ENCODE measurements around the gene TTC9. TPM values are rescaled to one million over a fixed set of nuclear protein-coding genes. Genes with fewer than 3 reads are reported as not detected.

Gene TTC9
- total RNA-seq, 5 donors from 2014 or later (not counting 1 experiment from before 2014, with no cell fraction given), result 14.4 to 23.4 (median 17.8) TPM

GRCh38 chr14:70640938-70641547 is 673 bp upstream of the TTC9 start:
- peak overlapping the region; percentile 48 to 71 for H3K4me3 ChIP-seq (ENCODE audit: control insufficient read depth in 1 of 2, extremely low read depth in 1 of 2, low read length in 1 of 2)
- Mint-ChIP-seq H3K27ac (peak overlapping the region; percentile 91 to 95), H3K36me3 (peaks cover 4% of the 10 kb centered on the region), H3K4me1 (peaks cover 48 to 62% (median 57%) of the 10 kb centered on the region in 3 donors), H3K27me3 (peaks cover 0 to 3% of the 10 kb centered on the region in 2 donors), H3K4me3 (peak overlapping the region; percentile 95 to 98 (median 95)), H3K9me3 (no peaks in the 10 kb centered on the region)
- peaks cover 28 to 36% of the 10 kb centered on the region in 2 experiments for H3K4me1 ChIP-seq (ENCODE audit: control insufficient read depth in 1 of 2, extremely low read depth in 1 of 2, insufficient read depth in 2 of 2, low read length in 2 of 2)
- POLR2A ChIA-PET, result interaction anchor here (0.6 to 0.8 kb wide), 2 partner anchors 168 to 289 kb away, joined by 3 to 7 read pairs; partner anchors contain the start of gene MAP3K9 (in 1 of the 2)
- H3K27me3 ChIP-seq (replicated peaks in 1 of 2; ENCODE audit: control insufficient read depth in 2 of 2, extremely low read depth in 1 of 2, insufficient read depth in 2 of 2, low read length in 1 of 2), result peaks cover 0 to 4% of the 10 kb centered on the region in 2 experiments
- H3K36me3 ChIP-seq (ENCODE audit: control insufficient read depth in 2 of 2, extremely low read depth in 1 of 2, insufficient read depth in 1 of 2, low read length in 1 of 2), result no peaks in the 10 kb centered on the region
- CTCF ChIA-PET, result interaction anchor here (0.8 to 1.8 kb wide), 5 partner anchors 16 to 28 kb away, joined by 3 to 7 read pairs (median 5); no protein-coding TSS in a partner anchor
- DNase-seq, result peak in 32 of 35 experiments; percentile 16 to 70 (median 48)
- H3K27ac ChIP-seq (ENCODE audit: low read length), result peak overlapping the region; percentile 35
- H3K9me3 ChIP-seq, result no peaks in the 10 kb centered on the region
- peak; percentile 67 to 74 (median 68) for ATAC-seq (replicated peaks in 1 of 4)
- WGBS (ENCODE audit: insufficient coverage), result 1% methylated on average over 24 of the region's 28 CpGs

DNA sequence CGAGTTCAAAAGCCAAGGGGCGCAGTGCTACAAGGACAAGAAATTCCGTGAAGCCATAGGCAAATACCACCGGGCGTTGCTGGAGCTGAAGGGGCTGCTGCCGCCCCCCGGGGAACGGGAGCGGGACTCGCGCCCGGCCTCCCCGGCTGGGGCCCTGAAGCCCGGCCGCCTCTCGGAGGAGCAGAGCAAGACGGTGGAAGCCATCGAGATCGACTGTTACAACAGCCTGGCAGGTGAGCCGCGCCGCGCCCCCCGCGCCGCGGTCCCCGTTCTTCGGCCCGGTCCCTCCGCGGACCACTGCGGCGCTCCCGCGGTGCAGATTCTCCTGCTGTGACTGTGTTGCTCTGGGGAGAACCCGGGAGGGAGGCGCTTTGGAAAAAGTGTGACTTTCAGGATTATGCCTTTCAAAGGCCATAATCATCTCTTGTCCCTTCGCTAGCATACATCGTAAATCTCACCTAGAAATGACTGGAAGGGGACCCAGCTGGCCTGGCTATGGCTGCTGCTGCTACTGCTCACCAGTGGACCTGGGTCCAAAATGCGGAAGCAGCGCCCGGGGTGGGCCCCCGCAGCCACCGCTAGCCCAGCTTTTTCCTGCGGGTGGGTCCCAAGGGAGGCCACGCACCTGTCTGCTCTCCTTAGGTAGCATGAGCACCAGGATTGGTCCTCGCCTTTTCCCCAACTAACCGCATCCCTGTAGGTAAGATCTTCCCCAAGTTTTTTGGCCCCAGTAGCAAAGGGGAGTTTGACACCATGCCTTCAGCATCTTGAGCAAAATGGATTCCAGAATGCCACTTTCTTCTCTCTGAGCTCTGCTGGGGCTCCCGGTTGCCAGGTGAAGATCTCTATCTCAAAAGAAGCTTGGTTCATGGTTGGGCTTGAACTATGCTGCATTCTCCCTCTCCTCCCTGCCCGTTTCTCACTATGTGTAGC is 853 bp downstream of the TTC9 start:
- DNase-seq, result peak in 16 of 35 experiments; percentile 5 to 54 (median 26)
- peak; percentile 34 to 44 (median 40) for ATAC-seq (replicated peaks in 1 of 4)
- peak overlapping the region; percentile 95 to 96 for H3K27ac Mint-ChIP-seq
- peaks cover 0 to 3% of the 10 kb centered on the region in 2 donors for H3K27me3 Mint-ChIP-seq
- peak overlapping the region; percentile 76 to 92 for H3K4me3 ChIP-seq (ENCODE audit: control insufficient read depth in 1 of 2, extremely low read depth in 1 of 2, low read length in 1 of 2)
- no peaks in the 10 kb centered on the region for H3K36me3 ChIP-seq (ENCODE audit: control insufficient read depth in 2 of 2, extremely low read depth in 1 of 2, insufficient read depth in 1 of 2, low read length in 1 of 2)
- WGBS (ENCODE audit: insufficient coverage), result 0% methylated on average over 45 of the region's 51 CpGs
- ChIA-PET POLR2A (interaction anchor here (0.5 to 0.9 kb wide), 3 partner anchors 13 to 1264 kb away, joined by 3 to 4 read pairs (median 4); no protein-coding TSS in a partner anchor), CTCF (interaction anchor here in 1 of 2 donors (0.9 to 1.2 kb wide), 3 partner anchors 12 to 73 kb away, joined by 3 read pairs; no protein-coding TSS in a partner anchor)
- H3K4me1 ChIP-seq (ENCODE audit: control insufficient read depth in 1 of 2, extremely low read depth in 1 of 2, insufficient read depth in 2 of 2, low read length in 2 of 2), result peaks cover 39 to 46% of the 10 kb centered on the region in 2 experiments
- H3K36me3 Mint-ChIP-seq, result peaks cover 3% of the 10 kb centered on the region
- peaks cover 60 to 68% (median 66%) of the 10 kb centered on the region in 3 donors for H3K4me1 Mint-ChIP-seq
- H3K27me3 ChIP-seq (replicated peaks in 1 of 2; ENCODE audit: control insufficient read depth in 2 of 2, extremely low read depth in 1 of 2, insufficient read depth in 2 of 2, low read length in 1 of 2), result peaks cover 0 to 4% of the 10 kb centered on the region in 2 experiments
- H3K27ac ChIP-seq (ENCODE audit: low read length), result peak overlapping the region; percentile 54
- H3K4me3 Mint-ChIP-seq, result peak overlapping the region; percentile 91 to 96 (median 95)
- no peaks in the 10 kb centered on the region for H3K9me3 ChIP-seq
- no peaks in the 10 kb centered on the region for H3K9me3 Mint-ChIP-seq

- no peak for ATAC-seq (replicated peaks in 1 of 4)
- peaks cover 65 to 72% (median 71%) of the 10 kb centered on the region in 3 donors for H3K4me1 Mint-ChIP-seq
- no peak for DNase-seq
- peak overlapping the region; percentile 95 to 96 for H3K27ac Mint-ChIP-seq
- ChIA-PET POLR2A (no interaction called here), CTCF (interaction anchor here in 1 of 2 donors (1.3 kb wide), 1 partner anchor 14 kb away, joined by 3 read pairs; no protein-coding TSS in a partner anchor)
- H3K27me3 ChIP-seq (replicated peaks in 1 of 2; ENCODE audit: control insufficient read depth in 2 of 2, extremely low read depth in 1 of 2, insufficient read depth in 2 of 2, low read length in 1 of 2), result peaks cover 0 to 4% of the 10 kb centered on the region in 2 experiments
- no peaks in the 10 kb centered on the region for H3K9me3 ChIP-seq
- H3K36me3 Mint-ChIP-seq, result peaks cover 11% of the 10 kb centered on the region
- peak overlapping the region; percentile 54 for H3K27ac ChIP-seq (ENCODE audit: low read length)
- peaks cover 51 to 55% of the 10 kb centered on the region in 2 experiments for H3K4me1 ChIP-seq (ENCODE audit: control insufficient read depth in 1 of 2, extremely low read depth in 1 of 2, insufficient read depth in 2 of 2, low read length in 2 of 2)
- H3K4me3 ChIP-seq (ENCODE audit: control insufficient read depth in 1 of 2, extremely low read depth in 1 of 2, low read length in 1 of 2), result peak overlapping the region; percentile 76 to 92
- H3K27me3 Mint-ChIP-seq, result peaks cover 0 to 3% of the 10 kb centered on the region in 2 donors
- H3K9me3 Mint-ChIP-seq, result no peaks in the 10 kb centered on the region
- H3K4me3 Mint-ChIP-seq, result peak overlapping the region; percentile 91 to 96 (median 95)
- 0% methylated on average over 1 of the region's 5 CpGs for WGBS (ENCODE audit: insufficient coverage)
- no peaks in the 10 kb centered on the region for H3K36me3 ChIP-seq (ENCODE audit: control insufficient read depth in 2 of 2, extremely low read depth in 1 of 2, insufficient read depth in 1 of 2, low read length in 1 of 2)
Measured at GRCh38 chr14:70643967-70644366, 2.3 kb downstream of the TTC9 start.

DNA sequence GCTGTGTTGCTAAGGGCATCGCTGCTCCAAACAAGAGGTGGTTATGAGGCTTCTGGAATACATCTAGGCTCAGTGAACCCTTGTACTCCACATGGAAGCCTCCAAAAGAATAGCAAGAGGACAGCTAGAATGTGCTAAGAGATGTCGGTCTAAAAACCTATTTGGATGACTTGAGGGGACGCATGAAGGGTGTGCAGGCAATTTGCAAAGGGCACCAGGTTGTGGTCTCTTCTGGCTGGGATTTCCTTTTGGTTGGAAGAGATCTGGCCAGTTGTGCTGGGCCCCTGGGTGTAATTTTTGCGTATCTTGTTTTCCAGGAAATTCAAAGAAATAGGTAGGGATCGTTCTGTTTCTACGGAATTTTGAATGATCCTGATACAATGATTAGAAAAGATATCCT is 4.2 kb downstream of the TTC9 start:
- H3K4me1 Mint-ChIP-seq, result peaks cover 71 to 78% (median 71%) of the 10 kb centered on the region in 3 donors
- H3K36me3 Mint-ChIP-seq, result peaks cover 21% of the 10 kb centered on the region
- 99% methylated on average over 6 of the region's 6 CpGs for WGBS (ENCODE audit: insufficient coverage)
- Histone ChIP-seq H3K9me3 (no peaks in the 10 kb centered on the region), H3K36me3 (ENCODE audit: control insufficient read depth in 2 of 2, extremely low read depth in 1 of 2, insufficient read depth in 1 of 2, low read length in 1 of 2) (no peaks in the 10 kb centered on the region), H3K27ac (ENCODE audit: low read length) (peak overlapping the region; percentile 56), H3K27me3 (replicated peaks in 1 of 2; ENCODE audit: control insufficient read depth in 2 of 2, extremely low read depth in 1 of 2, insufficient read depth in 2 of 2, low read length in 1 of 2) (peaks cover 0 to 4% of the 10 kb centered on the region in 2 experiments), H3K4me3 (ENCODE audit: control insufficient read depth in 1 of 2, extremely low read depth in 1 of 2, low read length in 1 of 2) (peak overlapping the region in 1 of 2 donors; percentile 11), H3K4me1 (ENCODE audit: control insufficient read depth in 1 of 2, extremely low read depth in 1 of 2, insufficient read depth in 2 of 2, low read length in 2 of 2) (peaks cover 47 to 49% of the 10 kb centered on the region in 2 experiments)
- ATAC-seq (replicated peaks in 1 of 4), result no peak
- no peak for DNase-seq
- peaks cover 0 to under 1% of the 10 kb centered on the region in 2 donors for H3K27me3 Mint-ChIP-seq
- POLR2A ChIA-PET, result interaction anchor here in 1 of 2 donors (0.5 kb wide), 1 partner anchor 44 kb away, joined by 4 read pairs; no protein-coding TSS in a partner anchor
- CTCF ChIA-PET, result no interaction called here
- peak overlapping the region; percentile 65 to 95 (median 66) for H3K4me3 Mint-ChIP-seq
- H3K27ac Mint-ChIP-seq, result peak overlapping the region; percentile 95 to 96
- H3K9me3 Mint-ChIP-seq, result no peaks in the 10 kb centered on the region

GRCh38 chr14:70646705-70647104 is 5.0 kb downstream of the TTC9 start:
- Mint-ChIP-seq H3K36me3 (peaks cover 26% of the 10 kb centered on the region), H3K9me3 (no peaks in the 10 kb centered on the region), H3K27me3 (no peaks in the 10 kb centered on the region), H3K27ac (peak overlapping the region; percentile 95 to 96), H3K4me1 (peaks cover 74 to 82% (median 75%) of the 10 kb centered on the region in 3 donors), H3K4me3 (peak overlapping the region; percentile 65 to 95 (median 66))
- Histone ChIP-seq H3K9me3 (no peaks in the 10 kb centered on the region), H3K36me3 (ENCODE audit: control insufficient read depth in 2 of 2, extremely low read depth in 1 of 2, insufficient read depth in 1 of 2, low read length in 1 of 2) (peaks cover 0 to 2% of the 10 kb centered on the region in 2 donors), H3K27ac (ENCODE audit: low read length) (peak overlapping the region; percentile 56), H3K4me3 (ENCODE audit: control insufficient read depth in 1 of 2, extremely low read depth in 1 of 2, low read length in 1 of 2) (peak overlapping the region in 1 of 2 donors; percentile 22), H3K27me3 (replicated peaks in 1 of 2; ENCODE audit: control insufficient read depth in 2 of 2, extremely low read depth in 1 of 2, insufficient read depth in 2 of 2, low read length in 1 of 2) (peaks cover 0 to 4% of the 10 kb centered on the region in 2 experiments), H3K4me1 (ENCODE audit: control insufficient read depth in 1 of 2, extremely low read depth in 1 of 2, insufficient read depth in 2 of 2, low read length in 2 of 2) (peaks cover 48 to 54% of the 10 kb centered on the region in 2 experiments)
- CTCF ChIA-PET, result interaction anchor here (0.5 to 1.0 kb wide), 5 partner anchors 9 to 289 kb away, joined by 3 to 7 read pairs (median 3); no protein-coding TSS in a partner anchor
- WGBS (ENCODE audit: insufficient coverage), result no CpG with 5 or more reads among the region's 2 CpGs
- ATAC-seq (replicated peaks in 1 of 4) (no peak), DNase-seq (peak in 1 of 35 experiments; percentile 41)
- POLR2A ChIA-PET, result interaction anchor here (0.5 to 0.8 kb wide), 3 partner anchors 8 to 43 kb away, joined by 4 to 6 read pairs (median 4); no protein-coding TSS in a partner anchor
